SK-N-SH treated with all-trans-retinoic acid at 6 μM for 48 hours (cell line): ENCODE data around the gene SRPRB.

Source experiments
- ATAC-seq: fragments of 200-7000 bp; cut with Tn5 transposase; 3 replicates; pipeline ENCODE4 v1.9.1; 2020; ENCODE audit warnings: mild to moderate bottlenecking, moderate library complexity
- ARNTL ChIP-seq: fragments of 450-650 bp; formaldehyde crosslinking; IDR thresholded peaks from 2 replicates; pipeline ENCODE4 v1.5.0; 2020; ENCODE audit warnings: low read depth, mild to moderate bottlenecking, moderate library complexity, borderline replicate concordance
- BACH2 ChIP-seq: fragments of 250-450 bp; sonication (Bioruptor Pico); IDR thresholded peaks from 2 replicates; pipeline ENCODE4 v1.9.0; 2021; ENCODE audit warnings: mild to moderate bottlenecking, borderline replicate concordance
- CREB5 ChIP-seq: fragments of 250-450 bp; sonication (Bioruptor Pico); IDR thresholded peaks from 2 replicates; pipeline ENCODE4 v1.5.1; 2020; ENCODE audit warnings: low read depth, mild to moderate bottlenecking, moderate library complexity
- CSDC2 ChIP-seq: fragments of 250-450 bp; sonication (Bioruptor Pico); IDR thresholded peaks from 2 replicates; pipeline ENCODE4 v1.5.0; 2020; ENCODE audit warnings: mild to moderate bottlenecking, moderate library complexity
- ESRRG ChIP-seq: fragments of 250-450 bp; sonication (Bioruptor Pico); IDR thresholded peaks from 2 replicates; pipeline ENCODE4 v1.6.1; 2021; ENCODE audit warnings: mild to moderate bottlenecking
- GLIS3 ChIP-seq: fragments of 250-450 bp; sonication (Bioruptor Pico); IDR thresholded peaks from 2 replicates; pipeline ENCODE4 v1.5.0; 2020; ENCODE audit warnings: mild to moderate bottlenecking, moderate library complexity
- ISL1 ChIP-seq: fragments of 250-450 bp; sonication (Bioruptor Pico); IDR thresholded peaks from 2 replicates; pipeline ENCODE4 v2.1.2; 2022; ENCODE audit warnings: mild to moderate bottlenecking, moderate library complexity
- OSR1 ChIP-seq: fragments of 250-450 bp; sonication (Bioruptor Pico); IDR thresholded peaks from 2 replicates; pipeline ENCODE4 v1.8.0; 2022; ENCODE audit warnings: moderate library complexity, mild to moderate bottlenecking, inconsistent platforms
- PATZ1 ChIP-seq: fragments of 250-450 bp; sonication (Bioruptor Pico); IDR thresholded peaks from 2 replicates; pipeline ENCODE4 v1.8.0; 2020; ENCODE audit warnings: mild to moderate bottlenecking, moderate library complexity, borderline replicate concordance
- POU6F1 ChIP-seq: fragments of 250-450 bp; sonication (Bioruptor Pico); IDR thresholded peaks from 2 replicates; pipeline ENCODE4 v1.8.0; 2021; ENCODE audit warnings: low read depth, mild to moderate bottlenecking, moderate library complexity, borderline replicate concordance
- PPARA ChIP-seq: fragments of 250-450 bp; sonication (Bioruptor Pico); IDR thresholded peaks from 2 replicates; pipeline ENCODE4 v1.5.0; 2020; ENCODE audit warnings: mild to moderate bottlenecking, borderline replicate concordance
- RARB ChIP-seq: fragments of 250-450 bp; sonication (Bioruptor Pico); IDR thresholded peaks from 2 replicates; pipeline ENCODE4 v1.8.0; 2021; ENCODE audit warnings: mild to moderate bottlenecking, moderate library complexity
- SNAI2 ChIP-seq: fragments of 250-450 bp; sonication (Bioruptor Pico); IDR thresholded peaks from 2 replicates; pipeline ENCODE4 v1.5.0; 2020; ENCODE audit warnings: mild to moderate bottlenecking, moderate library complexity
- TCF4 ChIP-seq: fragments of 250-450 bp; sonication (Bioruptor Pico); IDR thresholded peaks from 2 replicates; pipeline ENCODE4 v1.8.0; 2021; ENCODE audit warnings: mild to moderate bottlenecking, moderate library complexity, borderline replicate concordance
- TOX ChIP-seq: fragments of 250-450 bp; sonication (Bioruptor Pico); IDR thresholded peaks from 2 replicates; pipeline ENCODE4 v1.8.0; 2021; ENCODE audit warnings: mild to moderate bottlenecking, moderate library complexity, borderline replicate concordance
- TSHZ2 ChIP-seq: fragments of 250-450 bp; sonication (Bioruptor Pico); IDR thresholded peaks from 2 replicates; pipeline ENCODE4 v1.5.0; 2020; ENCODE audit warnings: mild to moderate bottlenecking, moderate library complexity
- ZC3H10 ChIP-seq: fragments of 250-450 bp; sonication (Bioruptor Pico); IDR thresholded peaks from 2 replicates; pipeline ENCODE4 v1.5.1; 2021; ENCODE audit warnings: mild to moderate bottlenecking, moderate library complexity
- ZFP3 ChIP-seq: fragments of 250-450 bp; sonication (Bioruptor Pico); IDR thresholded peaks from 2 replicates; pipeline ENCODE4 v1.5.0; 2020; ENCODE audit warnings: mild to moderate bottlenecking, moderate library complexity
- ZFP30 ChIP-seq: fragments of 450-650 bp; formaldehyde crosslinking; IDR thresholded peaks from 2 replicates; pipeline ENCODE4 v1.5.0; 2022; ENCODE audit warnings: mild to moderate bottlenecking, moderate library complexity
- ZNF565 ChIP-seq: fragments of 450-650 bp; formaldehyde crosslinking; conservative IDR thresholded peaks from 2 replicates; pipeline ENCODE4 v1.5.0; 2020; ENCODE audit warnings: low read depth, mild to moderate bottlenecking, moderate library complexity
- ZNF70 ChIP-seq: fragments of 450-650 bp; formaldehyde crosslinking; IDR thresholded peaks from 2 replicates; pipeline ENCODE4 v1.5.0; 2020; ENCODE audit warnings: mild to moderate bottlenecking, moderate library complexity
- ZNF8 ChIP-seq: fragments of 450-650 bp; formaldehyde crosslinking; IDR thresholded peaks from 2 replicates; pipeline ENCODE4 v1.5.0; 2020; ENCODE audit warnings: mild to moderate bottlenecking, moderate library complexity

The SRPRB gene

GRCh38 chr3:133760916-133761315 is 44.7 kb upstream of the SRPRB start (continued):
- TF ChIP-seq PATZ1 (CRISPR knock-in tag): no peak
- no peak for TF ChIP-seq PPARA (CRISPR knock-in tag)
- TF ChIP-seq ISL1: no peak
- TF ChIP-seq ZNF8: no peak

GRCh38 chr3:133761605-133762484 is 43.8 kb upstream of the SRPRB start:
- no peak for TF ChIP-seq ZC3H10
- no peak for TF ChIP-seq ZNF565
- TF ChIP-seq ARNTL (CRISPR knock-in tag): no peak
- TF ChIP-seq TCF4: no peak
- TF ChIP-seq ZNF8: no peak
- TF ChIP-seq RARB: no peak
- TF ChIP-seq PATZ1 (CRISPR knock-in tag): no peak
- TF ChIP-seq ZFP3 (CRISPR knock-in tag): no peak
- no peak for TF ChIP-seq ESRRG (CRISPR knock-in tag)
- no peak for TF ChIP-seq BACH2 (CRISPR knock-in tag)
- no peak for TF ChIP-seq TSHZ2
- TF ChIP-seq PPARA (CRISPR knock-in tag): no peak
- TF ChIP-seq ZNF70 (CRISPR knock-in tag): no peak
- TF ChIP-seq ZFP30: no peak
- TF ChIP-seq SNAI2 (CRISPR knock-in tag): no peak
- no peak for TF ChIP-seq GLIS3 (CRISPR knock-in tag)
- TF ChIP-seq ISL1: no peak
- ATAC-seq: no peak

GRCh38 chr3:133762539-133762938 is 43.1 kb upstream of the SRPRB start:
- ATAC-seq: no peak
- TF ChIP-seq TCF4 (no peak), ESRRG (CRISPR knock-in tag) (no peak), ZC3H10 (no peak)
- TF ChIP-seq, all 23 proteins: peak for 0

- no peak for TF ChIP-seq BACH2 (CRISPR knock-in tag)
- no peak for TF ChIP-seq ISL1
- no peak for ATAC-seq
Measured at GRCh38 chr3:133763797-133764683, 41.6 kb upstream of the SRPRB start.

GRCh38 chr3:133765256-133765655 is 40.4 kb upstream of the SRPRB start:
- ATAC-seq: no peak
- TF ChIP-seq PPARA (CRISPR knock-in tag) (no peak), CSDC2 (CRISPR knock-in tag) (no peak), GLIS3 (CRISPR knock-in tag) (no peak), RARB (no peak), TCF4 (no peak), POU6F1 (CRISPR knock-in tag) (no peak), ZNF565 (no peak), ZFP3 (CRISPR knock-in tag) (no peak), OSR1 (CRISPR knock-in tag) (no peak), ZC3H10 (no peak), CREB5 (CRISPR knock-in tag) (no peak), BACH2 (CRISPR knock-in tag) (no peak), ZFP30 (no peak), TOX (CRISPR knock-in tag) (no peak)
